MCF 10A (cell line): ENCODE data around the gene GGTLC2. TPM values are rescaled to one million over a fixed set of nuclear protein-coding genes. Genes with fewer than 3 reads are reported as not detected.

Experiments
- BruUV-seq: library from RNA; stranded (reverse); fragments of 400-500 nt; replicated peaks from 2 replicates; lab custom pipeline; 2021; lab: Mats Ljungman, UMichigan
- CTCF ChIA-PET: fragments of 300-600 bp; sonication (Branson Sonifier 250); formaldehyde crosslinking; extraction: SDS; loops from one replicate; lab custom pipeline; 2021; ENCODE audit warnings: antibody characterized with exemption, inconsistent platforms; lab: Yijun Ruan, JAX
- POLR2A ChIA-PET: fragments of 300-600, 350-650 bp; sonication (Branson Sonifier 250); formaldehyde crosslinking; extraction: SDS; loops from one replicate; lab custom pipeline; 2020; ENCODE audit warnings: antibody characterized with exemption, inconsistent platforms; lab: Yijun Ruan, JAX
- DNase-seq: peaks from one replicate; pipeline ENCODE4 v3.0.0-alpha.2; 2018; ENCODE audit not compliant: unreplicated experiment
- H3K27ac Mint-ChIP-seq: one replicate; pipeline ENCODE4 v1.8.0; 2022; ENCODE audit warnings: mild to moderate bottlenecking, low read depth, mixed read lengths; ENCODE audit not compliant: unreplicated experiment
- H3K27me3 Mint-ChIP-seq: one replicate; pipeline ENCODE4 v1.8.0; 2022; ENCODE audit warnings: mixed read lengths; ENCODE audit not compliant: insufficient read depth, unreplicated experiment
- H3K36me3 Mint-ChIP-seq: one replicate; pipeline ENCODE4 v1.8.0; 2022; ENCODE audit warnings: mild to moderate bottlenecking, moderate library complexity, mixed read lengths; ENCODE audit not compliant: insufficient read depth, unreplicated experiment
- H3K4me1 Mint-ChIP-seq: one replicate; pipeline ENCODE4 v1.8.0; 2022; ENCODE audit warnings: mixed read lengths; ENCODE audit not compliant: insufficient read depth, unreplicated experiment
- H3K4me3 Mint-ChIP-seq: one replicate; pipeline ENCODE4 v1.8.0; 2022; ENCODE audit warnings: mild to moderate bottlenecking, moderate library complexity, mixed read lengths; ENCODE audit not compliant: unreplicated experiment
- H3K9me3 Mint-ChIP-seq: one replicate; pipeline ENCODE4 v1.8.0; 2022; ENCODE audit warnings: mixed read lengths; ENCODE audit not compliant: unreplicated experiment
- intact Hi-C: fragments of 100-400 bp; cut with micrococcal nuclease; formaldehyde crosslinking; loops from 2 replicates; pipeline ENCODE4 v1.14.1; 2022
- total RNA-seq: library from RNA; stranded (reverse); gene quantifications from 2 replicates; pipeline ENCODE4 v1.2.3, GENCODE V29; 2022
- TF ChIP-seq, protein P1 (sequence below): fragments of 200-600 bp; IDR thresholded peaks from one replicate; pipeline ENCODE4 v1.8.0; 2022; ENCODE audit warnings: antibody characterized with exemption, mild to moderate bottlenecking; ENCODE audit not compliant: unreplicated experiment

GGTLC2 gene
- total RNA-seq, 1 experiment from 2014 or later: not detected

GRCh38 chr22:22682196-22682595, 37.8 kb downstream of the GGTLC2 start:
- no TSS peak for BruUV-seq
- no peak overlapping the region for H3K4me3 Mint-ChIP-seq
- ChIA-PET POLR2A (no interaction called here), CTCF (interaction anchor here (1.1 kb wide), 1 partner anchor 11 kb away, joined by 6 read pairs; no protein-coding TSS in a partner anchor)
- no peak for DNase-seq
- H3K4me1 Mint-ChIP-seq: peaks cover 5% of the 10 kb centered on the region
- H3K27me3 Mint-ChIP-seq: peaks cover 25% of the 10 kb centered on the region
- intact Hi-C loops: no loop called here
- no peaks in the 10 kb centered on the region for H3K9me3 Mint-ChIP-seq
- H3K27ac Mint-ChIP-seq: no peak overlapping the region
- no peaks in the 10 kb centered on the region for H3K36me3 Mint-ChIP-seq
- TF ChIP-seq, protein P1, sequence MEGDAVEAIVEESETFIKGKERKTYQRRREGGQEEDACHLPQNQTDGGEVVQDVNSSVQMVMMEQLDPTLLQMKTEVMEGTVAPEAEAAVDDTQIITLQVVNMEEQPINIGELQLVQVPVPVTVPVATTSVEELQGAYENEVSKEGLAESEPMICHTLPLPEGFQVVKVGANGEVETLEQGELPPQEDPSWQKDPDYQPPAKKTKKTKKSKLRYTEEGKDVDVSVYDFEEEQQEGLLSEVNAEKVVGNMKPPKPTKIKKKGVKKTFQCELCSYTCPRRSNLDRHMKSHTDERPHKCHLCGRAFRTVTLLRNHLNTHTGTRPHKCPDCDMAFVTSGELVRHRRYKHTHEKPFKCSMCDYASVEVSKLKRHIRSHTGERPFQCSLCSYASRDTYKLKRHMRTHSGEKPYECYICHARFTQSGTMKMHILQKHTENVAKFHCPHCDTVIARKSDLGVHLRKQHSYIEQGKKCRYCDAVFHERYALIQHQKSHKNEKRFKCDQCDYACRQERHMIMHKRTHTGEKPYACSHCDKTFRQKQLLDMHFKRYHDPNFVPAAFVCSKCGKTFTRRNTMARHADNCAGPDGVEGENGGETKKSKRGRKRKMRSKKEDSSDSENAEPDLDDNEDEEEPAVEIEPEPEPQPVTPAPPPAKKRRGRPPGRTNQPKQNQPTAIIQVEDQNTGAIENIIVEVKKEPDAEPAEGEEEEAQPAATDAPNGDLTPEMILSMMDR: no peak

DNA sequence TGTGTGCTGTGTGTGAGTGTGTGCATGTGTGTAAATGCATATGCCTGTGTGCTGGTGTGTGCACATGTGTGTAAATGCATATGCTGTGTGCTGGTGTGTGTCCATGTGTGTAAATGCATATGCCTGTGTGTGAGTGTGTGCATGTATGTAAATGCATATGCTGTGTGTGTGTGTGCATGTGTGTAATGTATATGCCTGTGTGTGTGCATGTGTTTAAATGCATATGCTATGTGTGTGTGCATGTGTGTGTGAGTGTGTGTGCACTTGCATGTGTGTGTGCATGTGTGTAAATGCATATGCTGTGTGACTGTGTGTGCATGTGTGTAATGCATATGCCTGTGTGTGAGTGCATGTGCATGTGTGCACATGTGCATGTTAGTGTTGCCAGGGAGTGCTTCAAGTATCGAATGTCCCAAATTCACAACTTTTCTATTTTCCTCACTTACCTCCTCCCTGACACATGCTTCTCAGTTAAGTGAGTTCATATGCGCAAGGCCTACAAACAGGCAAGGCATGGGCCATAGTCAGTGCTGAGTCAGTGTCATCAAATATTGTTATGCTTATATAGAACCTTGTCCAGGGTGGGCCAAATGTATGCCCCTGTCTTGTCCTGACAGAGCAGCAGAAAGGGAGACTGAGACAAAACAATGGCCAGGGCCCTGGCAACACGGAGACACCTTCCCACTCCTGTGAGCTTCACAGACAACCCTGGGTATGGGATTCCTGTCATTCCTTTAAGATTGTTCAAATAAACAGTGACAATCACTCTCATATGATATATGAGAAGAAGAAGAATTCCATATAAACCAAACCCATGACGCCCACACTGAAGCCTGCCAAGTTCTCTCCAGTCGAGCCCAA, 38.6 kb downstream of the GGTLC2 start:
- POLR2A ChIA-PET: no interaction called here
- H3K27ac Mint-ChIP-seq: no peak overlapping the region
- no peak overlapping the region for H3K4me3 Mint-ChIP-seq
- TF ChIP-seq, protein P1: no peak
- H3K36me3 Mint-ChIP-seq: no peaks in the 10 kb centered on the region
- CTCF ChIA-PET: interaction anchor here (1.7 to 3.7 kb wide), 2 partner anchors 10 to 16 kb away, joined by 14 to 17 read pairs; no protein-coding TSS in a partner anchor
- no TSS peak for BruUV-seq
- no peaks in the 10 kb centered on the region for H3K9me3 Mint-ChIP-seq
- peaks cover 17% of the 10 kb centered on the region for H3K27me3 Mint-ChIP-seq
- peak; percentile 34 for DNase-seq
- peaks cover 5% of the 10 kb centered on the region for H3K4me1 Mint-ChIP-seq
- intact Hi-C loops: no loop called here

GRCh38 chr22:22683668-22684361, 39.4 kb downstream of the GGTLC2 start:
- intact Hi-C loops: no loop called here
- H3K36me3 Mint-ChIP-seq: no peaks in the 10 kb centered on the region
- DNase-seq: no peak
- no peak overlapping the region for H3K27ac Mint-ChIP-seq
- H3K4me1 Mint-ChIP-seq: peaks cover 5% of the 10 kb centered on the region
- no TSS peak for BruUV-seq
- H3K27me3 Mint-ChIP-seq: peaks cover 14% of the 10 kb centered on the region
- no peaks in the 10 kb centered on the region for H3K9me3 Mint-ChIP-seq
- CTCF ChIA-PET: interaction anchor here (0.6 to 3.7 kb wide), 16 partner anchors 8 to 699 kb away, joined by 3 to 19 read pairs (median 4); no protein-coding TSS in a partner anchor
- POLR2A ChIA-PET: interaction anchor here (2.1 kb wide), 1 partner anchor 18 kb away, joined by 5 read pairs; no protein-coding TSS in a partner anchor
- TF ChIP-seq, protein P1: no peak
- H3K4me3 Mint-ChIP-seq: no peak overlapping the region
